Mesodermal cell (in vitro differentiated cells): ENCODE measurements around the gene ZDHHC11.
A peak's percentile ranks its signal among the peaks of the same experiment; 100 is the strongest.
"Not testable (repeated sequence)": the region's sequence is repeated elsewhere in the genome, so short reads cannot be mapped to it uniquely, and the experiment has no call there.

Experiments
- H3K27ac ChIP-seq: 2 replicates; pipeline ENCODE4 v1.7.0; 2013; ENCODE audit warnings: mild to moderate bottlenecking, low read depth, low read length, moderate library complexity; ENCODE audit not compliant: severe bottlenecking
- H3K36me3 ChIP-seq: 2 replicates; pipeline ENCODE4 v1.7.1; 2013; ENCODE audit warnings: mild to moderate bottlenecking, low read length, moderate library complexity; ENCODE audit not compliant: control insufficient read depth, insufficient read depth
- H3K4me1 ChIP-seq: one replicate; pipeline ENCODE4 v1.7.1; 2013; ENCODE audit warnings: mild to moderate bottlenecking, low read length; ENCODE audit not compliant: insufficient read depth, control insufficient read depth, poor library complexity, severe bottlenecking
- H3K4me3 ChIP-seq: 2 replicates; pipeline ENCODE4 v1.7.0; 2013; ENCODE audit warnings: low read length, control low read depth, mild to moderate bottlenecking; ENCODE audit not compliant: insufficient read depth, poor library complexity, severe bottlenecking; ENCODE audit errors: extremely low read depth
- H3K9me3 ChIP-seq: 2 replicates; pipeline ENCODE4 v1.7.1; 2013; ENCODE audit warnings: mild to moderate bottlenecking, low read length, moderate library complexity; ENCODE audit not compliant: control insufficient read depth
- WGBS, 2 experiments: methylation state at CpG; one replicate each; pipeline ENCODE4 v1.1.5; 2013; ENCODE audit warnings: missing lambda C conversion rate in 2 of 2; ENCODE audit not compliant: insufficient coverage in 2 of 2; 5-methylcytosine and 5-hydroxymethylcytosine counted together

Gene ZDHHC11

DNA sequence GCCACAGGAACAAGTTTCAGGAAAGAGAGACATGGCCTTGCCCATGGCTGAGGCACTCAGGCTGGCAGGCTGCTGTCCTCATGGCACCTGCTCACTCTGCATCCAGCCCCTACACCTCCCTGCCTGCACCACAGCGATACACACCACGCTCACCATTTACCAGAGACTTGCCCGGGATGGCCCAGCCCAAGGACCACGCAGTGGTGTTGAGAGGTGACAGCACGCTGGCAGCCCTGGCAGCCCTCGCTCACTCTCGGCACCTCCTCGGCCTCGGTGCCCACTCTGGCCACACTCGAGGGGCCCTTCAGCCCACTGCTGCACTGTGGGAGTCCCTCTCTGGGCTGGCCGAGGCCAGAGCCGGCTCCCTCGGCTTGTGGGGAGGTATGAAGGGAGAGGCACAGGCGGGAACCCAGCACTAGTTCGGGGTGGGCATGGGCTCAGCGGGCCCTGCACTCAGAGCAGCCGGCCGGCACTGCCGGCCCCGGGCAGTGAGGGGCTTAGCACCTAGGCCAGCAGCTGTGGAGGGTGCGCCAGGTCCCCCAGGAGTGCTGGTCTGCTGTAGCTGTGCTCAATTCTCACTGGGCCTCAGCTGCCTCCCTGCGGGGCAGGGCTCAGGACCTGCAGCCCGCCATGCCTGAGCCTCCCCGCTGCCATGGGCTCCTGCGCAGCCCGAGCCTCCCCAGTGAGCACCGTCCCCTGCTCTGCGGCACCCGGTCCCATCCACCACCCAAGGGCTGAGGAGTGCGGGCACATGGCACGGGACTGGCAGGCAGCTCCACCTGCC is 86.6 kb downstream of the ZDHHC11 start:
- Histone ChIP-seq H3K36me3 (no peaks in the 10 kb centered on the region), H3K27ac (no peak overlapping the region), H3K4me1 (no peaks in the 10 kb centered on the region), H3K9me3 (no peaks in the 10 kb centered on the region), H3K4me3 (no peak overlapping the region)
- WGBS, 2 experiments, result 95 to 96% methylated on average over 21 to 28 of the region's 31 CpGs

DNA sequence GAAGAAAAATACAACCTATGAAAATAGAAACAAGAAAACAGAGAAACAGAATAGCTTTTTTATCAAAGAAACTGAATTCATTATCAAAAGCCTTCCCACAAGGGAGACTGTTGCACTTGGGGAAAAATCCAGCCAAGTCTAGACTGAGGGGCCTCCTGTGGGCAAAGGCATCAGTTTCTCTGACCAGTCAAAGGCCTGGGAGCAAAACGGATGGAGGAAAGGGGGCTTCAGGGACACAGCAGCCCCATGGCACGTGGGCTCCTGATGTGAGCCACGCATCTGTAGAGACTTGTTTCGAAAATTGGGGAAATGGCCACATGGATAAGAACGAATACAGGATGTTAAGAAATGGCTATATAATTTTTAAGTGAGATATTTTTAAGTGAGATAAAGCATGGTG is 87.4 kb downstream of the ZDHHC11 start:
- H3K9me3 ChIP-seq, result no peaks in the 10 kb centered on the region
- H3K4me3 ChIP-seq, result no peak overlapping the region
- no peak overlapping the region for H3K27ac ChIP-seq
- H3K36me3 ChIP-seq, result no peaks in the 10 kb centered on the region
- no peaks in the 10 kb centered on the region for H3K4me1 ChIP-seq
- 71 to 75% methylated on average over 5 of the region's 5 CpGs for WGBS, 2 experiments

DNA sequence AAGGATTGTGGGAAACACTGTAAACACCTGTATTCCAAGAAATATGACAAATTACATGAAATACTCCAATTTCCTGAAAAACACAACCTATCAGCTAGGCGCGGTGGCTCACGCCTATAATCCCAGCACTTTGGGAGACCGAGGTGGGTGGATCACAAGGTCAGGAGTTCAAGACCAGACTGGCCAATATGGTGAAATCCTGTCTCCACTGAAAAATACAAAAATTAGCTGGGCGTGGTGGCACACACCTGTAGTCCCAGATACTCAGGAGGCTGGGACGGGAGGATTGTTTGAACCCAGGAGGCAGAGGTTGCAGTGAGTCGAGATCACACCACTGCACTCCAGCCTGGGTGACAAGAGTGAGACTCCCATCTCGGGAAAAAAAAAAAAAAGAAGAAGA is 87.8 kb downstream of the ZDHHC11 start:
- H3K4me3 ChIP-seq, H3K27ac ChIP-seq, H3K36me3 ChIP-seq, H3K4me1 ChIP-seq, H3K9me3 ChIP-seq: not testable (repeated sequence)
- 88 to 95% methylated on average over 5 to 6 of the region's 8 CpGs for WGBS, 2 experiments

DNA sequence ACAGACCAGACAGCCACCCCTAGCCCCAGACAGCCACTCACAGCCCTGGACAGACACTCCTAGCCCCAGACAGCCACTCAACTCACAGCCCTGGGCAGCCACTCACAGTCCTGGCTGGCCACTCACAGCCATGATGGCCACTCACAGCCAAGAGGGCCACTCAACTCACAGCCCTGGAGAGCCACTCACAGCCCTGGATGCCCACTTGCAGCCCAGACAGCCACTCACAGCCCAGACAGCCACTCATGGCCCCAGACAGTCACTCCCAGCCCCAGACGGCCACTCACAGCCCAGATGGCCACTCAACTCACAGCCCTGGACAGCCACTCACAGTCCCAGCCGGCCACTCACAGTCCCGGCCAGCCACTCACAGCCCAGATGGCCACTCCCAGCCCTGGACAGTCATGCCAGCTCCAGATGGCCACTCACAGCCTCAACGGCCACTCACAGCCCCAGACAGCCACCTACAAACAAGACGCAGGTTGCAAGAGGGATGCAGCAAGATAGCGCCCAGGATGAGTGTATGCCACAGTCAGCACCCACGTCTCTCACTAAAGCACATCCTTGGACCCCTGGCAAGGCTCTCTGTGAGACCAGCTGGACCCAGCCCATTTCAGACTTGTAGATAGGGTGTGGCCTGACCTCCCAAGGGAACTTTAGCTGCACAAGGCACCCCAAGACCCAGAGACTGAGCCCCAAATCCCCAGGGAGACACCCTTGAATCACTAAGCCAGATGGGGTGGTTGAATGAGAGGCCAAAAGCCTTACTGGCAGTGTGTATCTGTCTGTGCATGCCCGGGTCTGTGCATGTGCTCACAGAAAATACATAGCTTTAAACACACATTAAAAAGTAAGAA is 88.7 kb downstream of the ZDHHC11 start:
- WGBS, 2 experiments, result 87 to 90% methylated on average over 5 to 7 of the region's 8 CpGs
- no peak overlapping the region for H3K27ac ChIP-seq

DNA sequence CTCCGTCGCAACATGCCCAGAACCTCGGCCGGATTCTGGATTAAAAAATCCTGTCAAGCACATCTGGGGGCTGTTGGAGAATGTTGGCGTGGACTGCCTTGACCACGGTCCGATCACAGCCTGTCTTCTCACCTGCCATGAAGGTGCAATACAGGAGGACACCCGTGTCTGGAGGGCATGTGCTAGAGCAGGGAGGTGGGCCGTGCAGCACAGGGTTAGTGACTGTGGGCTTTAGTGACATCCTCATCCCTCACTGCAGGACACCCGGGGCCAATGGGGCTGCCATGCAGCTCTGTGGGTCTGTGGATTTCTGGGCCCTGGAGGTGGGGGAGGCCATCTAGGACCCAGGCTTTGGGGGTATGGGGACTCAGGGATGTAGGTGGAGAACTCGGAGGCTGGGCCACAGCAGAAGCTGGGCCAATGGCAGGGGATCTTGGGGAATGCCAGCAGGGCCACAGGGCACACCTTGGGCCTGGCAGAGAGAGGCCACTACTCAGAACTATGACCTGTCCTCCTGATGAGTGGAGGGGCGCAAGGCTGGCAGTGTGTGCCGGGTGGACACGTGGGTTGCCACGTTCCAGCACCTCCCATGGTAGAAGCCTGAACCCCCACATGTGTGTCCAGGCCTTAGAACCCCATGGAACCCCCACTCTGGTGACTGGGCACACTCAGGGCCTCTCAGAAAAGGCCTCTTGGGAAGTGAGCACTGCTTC is 89.6 kb downstream of the ZDHHC11 start:
- WGBS, 2 experiments, result 84 to 91% methylated on average over 13 of the region's 15 CpGs
- H3K4me1 ChIP-seq, result no peaks in the 10 kb centered on the region

More for the DNA sequence above, 88.7 kb downstream of the ZDHHC11 start:
- H3K4me1 ChIP-seq, result no peaks in the 10 kb centered on the region
- H3K4me3 ChIP-seq, result no peak overlapping the region
- no peaks in the 10 kb centered on the region for H3K9me3 ChIP-seq
- no peaks in the 10 kb centered on the region for H3K36me3 ChIP-seq

DNA sequence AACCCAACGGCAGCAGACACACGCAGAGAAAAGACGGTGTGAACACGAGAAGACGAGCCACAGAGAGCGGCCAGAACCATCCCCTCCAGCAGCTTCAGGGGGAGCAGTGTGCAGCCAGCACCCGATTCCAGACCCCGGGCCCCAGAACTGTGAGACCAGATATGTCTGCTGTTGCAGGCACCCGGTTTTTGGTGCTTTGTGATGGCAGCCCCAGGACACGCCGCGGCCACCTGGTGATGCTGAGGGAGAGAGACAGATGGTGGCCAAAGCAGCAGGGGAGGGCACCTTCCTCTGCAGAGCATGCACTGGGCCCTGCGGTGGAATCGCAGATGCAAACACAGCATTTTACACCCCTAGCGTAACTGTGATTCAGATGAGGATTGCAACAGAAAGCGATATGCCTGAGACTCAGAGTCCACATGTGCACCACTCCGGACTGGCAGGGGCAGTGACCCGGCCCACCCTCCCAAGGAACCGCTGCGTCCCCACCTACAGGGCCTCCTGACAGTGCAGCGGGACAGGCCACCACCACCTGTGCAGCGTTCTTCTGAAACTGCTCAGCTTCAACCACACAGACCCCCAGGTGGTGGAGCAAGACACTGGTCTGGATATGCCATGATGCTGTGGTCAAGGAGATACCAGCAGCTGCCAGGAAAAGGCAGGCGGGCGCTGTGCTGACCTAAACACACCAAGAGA is 90.3 kb downstream of the ZDHHC11 start:
- H3K9me3 ChIP-seq, result no peaks in the 10 kb centered on the region
- 89 to 91% methylated on average over 23 to 24 of the region's 24 CpGs for WGBS, 2 experiments
- H3K4me1 ChIP-seq, result no peaks in the 10 kb centered on the region

More for the DNA sequence above, 89.6 kb downstream of the ZDHHC11 start:
- no peaks in the 10 kb centered on the region for H3K9me3 ChIP-seq
- H3K4me3 ChIP-seq, result no peak overlapping the region
- H3K27ac ChIP-seq, result no peak overlapping the region
- H3K36me3 ChIP-seq, result no peaks in the 10 kb centered on the region

DNA sequence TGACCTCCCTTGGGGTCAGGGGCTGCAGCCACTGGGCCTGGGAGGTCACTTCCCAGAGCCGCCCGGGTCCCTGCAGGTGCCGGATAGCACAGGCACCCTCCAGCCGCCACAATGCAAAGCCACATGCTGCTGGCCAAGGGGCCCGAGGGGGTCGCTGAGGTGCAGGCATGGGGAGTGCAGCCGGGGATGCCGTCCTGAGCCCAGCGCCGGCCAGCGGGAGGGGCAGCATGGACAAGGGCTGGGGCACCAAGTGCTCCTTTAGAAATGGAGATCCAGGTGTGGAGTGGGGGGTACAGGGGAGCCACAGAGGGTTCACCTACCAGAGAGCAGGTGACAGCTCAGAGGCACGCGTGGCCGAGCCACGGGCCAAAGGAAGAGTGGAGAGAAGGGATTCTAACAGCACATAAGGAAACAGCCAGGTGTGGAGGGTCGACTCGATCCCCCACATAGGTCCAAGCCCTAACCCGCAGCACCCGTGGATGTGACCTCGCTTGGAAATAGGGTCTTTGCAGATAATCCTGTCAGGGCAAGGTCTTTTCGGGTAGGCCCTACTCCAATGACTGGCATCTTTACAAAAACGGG is 90.9 kb downstream of the ZDHHC11 start:
- no peak overlapping the region for H3K27ac ChIP-seq
- H3K36me3 ChIP-seq, result no peaks in the 10 kb centered on the region
- 96 to 97% methylated on average over 17 to 21 of the region's 22 CpGs for WGBS, 2 experiments
- no peaks in the 10 kb centered on the region for H3K9me3 ChIP-seq
- H3K4me3 ChIP-seq, result no peak overlapping the region
- H3K4me1 ChIP-seq, result no peaks in the 10 kb centered on the region

More for the DNA sequence above, 90.3 kb downstream of the ZDHHC11 start:
- H3K4me3 ChIP-seq, result no peak overlapping the region
- no peak overlapping the region for H3K27ac ChIP-seq
- H3K36me3 ChIP-seq, result no peaks in the 10 kb centered on the region

DNA sequence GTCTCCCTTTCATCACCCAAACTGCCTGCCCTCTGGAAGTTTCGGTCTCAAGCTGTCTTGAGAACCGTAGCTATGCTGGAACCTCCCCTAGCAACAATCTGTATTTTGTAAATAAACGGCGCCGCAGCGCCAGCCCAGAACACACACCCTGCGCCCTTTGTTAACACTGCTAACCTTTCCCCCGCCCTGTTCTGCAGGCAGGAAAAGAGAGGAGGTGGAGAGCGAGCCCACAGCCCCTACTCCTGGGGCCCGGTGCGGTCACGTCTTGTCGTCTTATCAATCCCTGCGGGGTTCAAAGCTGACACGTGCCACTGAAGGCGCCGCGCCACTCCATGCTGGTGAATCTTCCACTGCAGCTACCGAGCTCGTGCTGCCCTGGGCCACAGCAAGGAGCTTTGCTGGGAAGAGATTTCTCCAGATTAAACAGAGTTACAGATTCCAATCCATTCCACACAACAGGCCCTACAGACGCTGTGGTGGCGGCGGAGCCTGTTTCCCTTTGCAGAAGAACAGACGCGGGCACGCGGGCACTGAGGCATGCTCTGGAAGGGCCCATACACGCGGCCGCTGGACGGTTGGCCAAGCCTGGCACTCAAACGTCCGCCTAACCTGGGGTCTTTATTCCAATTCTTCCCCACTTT is 91.6 kb downstream of the ZDHHC11 start:
- no peak overlapping the region for H3K4me3 ChIP-seq
- H3K36me3 ChIP-seq, result no peaks in the 10 kb centered on the region
- 85 to 87% methylated on average over 23 to 33 of the region's 33 CpGs for WGBS, 2 experiments
- no peaks in the 10 kb centered on the region for H3K4me1 ChIP-seq
- H3K9me3 ChIP-seq, result no peaks in the 10 kb centered on the region
- no peak overlapping the region for H3K27ac ChIP-seq

DNA sequence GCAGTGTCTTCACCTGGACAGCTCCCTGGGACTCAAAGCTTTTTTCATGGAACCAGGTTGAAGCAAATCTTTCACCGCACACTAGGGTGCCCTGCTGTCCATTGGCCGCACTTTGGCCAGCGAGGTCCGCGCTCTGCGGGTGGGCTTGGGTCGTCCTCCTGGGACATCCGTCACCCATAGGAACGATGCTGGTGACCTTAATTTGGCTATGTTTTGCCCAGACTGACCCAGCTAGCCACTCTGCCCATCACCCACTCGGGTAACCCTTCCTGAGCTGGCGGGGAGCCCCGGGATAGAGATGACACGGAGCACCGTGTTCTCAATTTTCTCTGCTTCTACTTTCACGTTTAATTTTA is 92.1 kb downstream of the ZDHHC11 start:
- Histone ChIP-seq H3K27ac (peak overlapping the region; percentile 62), H3K4me3 (no peak overlapping the region), H3K36me3 (no peaks in the 10 kb centered on the region), H3K4me1 (no peaks in the 10 kb centered on the region), H3K9me3 (no peaks in the 10 kb centered on the region)
- 93 to 95% methylated on average over 11 to 14 of the region's 15 CpGs for WGBS, 2 experiments
